SW480 (cell line): ENCODE results near the gene CADPS.

Experiments
- DNase-seq: peaks from one replicate; pipeline ENCODE4 v3.0.0-alpha.2; 2016; ENCODE audit warnings: low spot score

Gene CADPS

DNA sequence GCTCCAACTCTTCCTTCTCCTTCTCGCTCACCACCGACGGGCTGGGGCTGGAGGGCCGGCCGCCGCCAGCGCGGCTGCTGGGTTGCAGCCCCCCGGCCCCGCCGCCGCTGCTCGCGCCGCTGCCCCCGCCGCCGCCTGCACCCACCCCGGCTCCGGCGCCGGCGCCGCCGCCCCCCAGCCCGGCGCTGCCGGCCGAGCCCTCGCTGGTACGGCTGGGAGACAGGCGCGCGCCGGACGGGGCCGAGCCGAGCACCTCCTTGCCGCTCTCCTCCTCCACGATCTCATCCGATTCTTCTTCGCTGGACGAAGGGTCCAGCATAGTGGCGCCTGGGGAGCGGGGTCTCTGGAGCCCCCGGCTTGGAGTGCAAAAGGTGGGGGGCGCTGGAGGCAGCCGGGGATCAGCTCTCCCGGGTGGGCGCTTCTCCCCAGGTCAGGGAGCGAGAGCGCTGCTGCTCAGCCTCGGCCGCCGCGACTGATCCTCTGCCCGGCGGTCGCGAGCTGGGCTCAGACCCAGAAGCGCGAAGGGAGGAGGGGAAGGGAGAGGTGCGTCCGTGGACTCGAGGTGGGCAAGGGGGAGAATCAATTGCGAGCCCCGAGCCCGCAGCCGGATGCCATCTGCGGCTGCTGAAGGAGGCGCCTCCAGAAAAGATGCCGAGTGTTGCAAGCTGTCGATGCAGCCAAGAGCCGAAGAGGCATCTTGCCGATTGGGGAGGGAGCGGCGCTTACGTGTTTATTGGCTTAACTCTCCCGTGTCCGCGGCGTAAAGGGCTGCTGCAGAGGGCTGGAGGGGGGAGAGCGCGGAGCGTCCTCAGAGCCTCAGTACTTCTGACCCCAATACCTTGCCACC, at the start of gene CADPS:
TSS of gene CADPS (minus strand) at position 706 of the 847 bp plus-strand sequence. CDS start at position 319, 387 bp downstream.
- peak; percentile 13 for DNase-seq

DNA sequence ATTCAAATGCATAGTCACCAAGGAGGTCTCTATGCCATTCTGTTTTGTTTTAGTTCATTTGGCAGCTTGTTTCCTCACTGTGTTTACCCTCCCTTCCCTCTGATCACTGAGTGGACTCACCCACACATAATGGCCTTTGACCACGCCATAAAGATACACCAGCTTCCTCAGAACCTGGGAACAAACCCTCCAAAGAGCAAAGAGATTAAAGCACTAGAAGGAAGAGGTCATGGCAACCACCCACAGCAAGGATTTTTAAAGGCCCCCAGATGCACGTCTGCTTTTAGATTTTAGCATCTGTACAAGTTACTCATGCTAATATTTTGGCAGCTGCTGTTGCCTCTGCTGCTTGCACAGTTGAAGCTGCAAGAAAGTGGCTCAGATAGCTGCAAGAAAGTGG, 47.9 kb upstream of the CADPS start:
- no peak for DNase-seq

DNA sequence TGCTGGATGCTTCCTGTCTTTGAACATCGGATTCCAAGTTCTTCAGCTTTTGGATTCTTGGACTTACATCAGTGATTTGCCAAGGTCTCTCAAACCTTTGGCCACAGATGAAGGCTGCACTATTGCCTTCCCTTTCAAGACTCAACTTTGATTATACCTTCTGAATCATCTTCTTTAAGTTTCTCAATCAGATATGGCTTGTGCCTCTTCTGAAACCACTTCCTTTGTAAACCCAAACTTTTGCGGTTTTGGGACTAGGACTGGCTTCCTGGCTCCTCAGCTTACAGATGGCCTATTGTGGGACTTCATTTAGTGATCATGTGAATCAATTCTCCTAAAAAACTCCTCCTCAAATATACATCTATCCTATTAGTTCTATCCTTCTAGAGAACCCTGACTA, 47.1 kb upstream of the CADPS start:
- DNase-seq: peak; percentile 27

DNA sequence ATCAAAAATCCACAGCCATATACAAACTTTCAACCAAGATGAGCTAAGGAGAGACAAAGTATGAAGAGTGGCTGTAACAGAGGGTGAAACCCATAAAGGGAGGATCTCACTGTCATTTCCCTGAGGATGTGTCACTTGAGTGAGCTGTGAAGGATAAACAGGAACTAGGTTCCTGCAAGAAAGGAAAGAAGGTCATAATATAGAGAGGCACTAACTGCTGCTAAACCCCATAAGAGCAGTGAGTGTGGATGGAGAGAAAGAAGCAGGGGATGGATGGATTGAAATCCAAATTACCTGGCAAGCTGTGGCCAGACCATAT, 45.2 kb upstream of the CADPS start:
- DNase-seq: no peak

DNA sequence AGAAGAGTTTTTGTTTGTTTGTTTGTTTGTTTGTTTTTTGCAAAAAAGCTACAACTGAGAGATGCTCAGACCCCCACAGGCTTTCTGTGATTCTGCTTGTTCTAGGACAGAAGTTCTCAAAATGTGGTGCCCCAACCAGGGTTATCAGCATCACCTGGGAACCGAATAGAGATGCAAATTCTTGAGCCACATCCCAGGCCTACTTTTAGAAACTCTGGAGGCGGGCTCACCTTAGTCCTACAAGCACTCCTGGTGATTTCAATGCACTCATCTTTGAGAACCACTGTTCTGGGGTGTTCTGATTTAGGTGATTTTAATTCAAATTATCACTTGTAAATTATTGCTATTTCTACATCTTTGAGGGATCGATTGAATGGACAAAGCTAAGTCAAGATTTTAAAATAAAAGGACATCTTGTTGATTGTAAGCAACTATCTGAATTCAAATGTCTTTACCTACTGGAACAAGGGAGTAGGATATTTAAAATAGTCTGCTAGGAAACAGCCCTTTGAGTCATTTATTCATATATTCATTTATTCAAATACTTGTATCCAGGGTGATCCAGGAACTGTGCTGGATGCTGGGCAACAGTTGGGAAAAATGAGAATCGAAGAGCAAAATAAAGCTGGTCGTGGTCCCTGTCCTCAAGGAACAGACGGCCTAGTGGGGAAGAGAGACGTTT, 44.7 kb upstream of the CADPS start:
- DNase-seq: no peak

DNA sequence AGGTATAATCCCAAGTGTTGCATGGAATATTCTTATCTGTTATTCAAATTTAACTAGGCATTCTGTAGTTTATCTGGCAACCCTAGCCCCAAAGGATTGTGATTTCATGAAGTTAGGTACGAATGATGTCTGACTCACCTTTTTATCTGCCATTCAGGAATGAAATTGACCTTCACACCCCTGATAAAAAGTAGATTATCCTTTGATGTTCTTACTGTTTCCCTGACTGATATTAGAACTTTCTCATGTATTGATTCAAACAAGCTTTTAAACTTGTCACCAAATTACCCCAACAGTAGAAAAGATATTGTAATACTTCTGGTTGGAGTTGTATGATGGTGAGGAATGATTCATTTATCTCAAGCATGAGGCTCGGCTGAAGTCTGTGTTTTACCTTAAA, 43.6 kb upstream of the CADPS start:
- no peak for DNase-seq

DNA sequence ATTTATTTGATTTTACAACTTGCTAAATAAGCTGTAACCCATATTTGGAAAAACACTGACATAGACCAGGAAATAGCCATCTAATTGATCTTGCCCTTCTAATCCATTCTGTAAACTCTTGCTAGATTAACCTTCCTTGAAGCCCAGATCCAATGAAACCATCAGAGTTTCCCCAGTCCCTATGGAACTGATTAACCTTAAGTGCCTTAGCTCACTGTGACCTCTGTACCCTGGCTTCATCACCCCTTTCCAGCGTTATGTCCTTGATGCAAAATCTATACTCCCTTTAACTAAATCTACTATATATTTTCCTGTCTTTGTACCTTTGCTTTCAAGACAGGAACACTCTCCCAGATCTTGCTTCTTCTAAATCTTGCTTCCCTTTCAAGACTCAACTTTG, 42.9 kb upstream of the CADPS start:
- DNase-seq: no peak

DNA sequence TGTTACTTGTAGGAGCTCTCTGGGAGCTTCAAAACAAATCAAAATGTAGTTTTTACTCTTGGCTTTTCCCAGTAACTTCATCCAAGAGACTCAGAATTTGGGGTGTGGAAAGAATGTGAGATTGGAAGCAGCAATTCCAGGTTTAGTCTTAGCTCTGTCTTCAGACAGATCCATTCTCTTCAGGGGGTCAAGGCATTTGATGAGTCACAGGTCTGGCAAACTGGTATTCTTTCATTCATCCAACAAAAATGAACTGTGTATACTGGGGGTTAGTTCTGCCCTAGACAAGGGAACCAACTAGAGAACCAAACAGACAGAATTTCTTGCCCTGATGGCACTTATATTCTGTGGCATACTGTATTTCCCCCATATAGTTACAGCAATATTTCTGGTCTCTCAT, 36.3 kb upstream of the CADPS start:
- DNase-seq: no peak

DNA sequence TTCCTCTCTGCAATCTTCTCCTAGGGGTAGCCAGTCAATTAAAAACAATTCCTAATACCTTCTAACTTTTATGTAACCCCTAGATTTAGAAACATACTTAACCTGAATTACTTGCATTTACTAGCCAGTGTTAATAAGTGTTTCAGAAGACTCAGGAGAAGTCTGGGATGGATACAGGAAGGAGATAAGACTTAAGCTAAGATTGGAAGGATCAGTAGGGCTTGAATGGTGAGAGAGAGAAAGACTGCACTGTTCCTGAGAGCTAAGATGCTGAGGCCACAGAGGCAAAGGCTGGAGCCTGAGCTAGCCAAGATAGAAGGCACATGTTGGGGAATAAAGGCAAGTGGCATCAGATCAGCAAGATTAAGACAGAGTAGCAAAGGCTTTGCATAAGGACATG, 30.1 kb upstream of the CADPS start:
- DNase-seq: no peak

DNA sequence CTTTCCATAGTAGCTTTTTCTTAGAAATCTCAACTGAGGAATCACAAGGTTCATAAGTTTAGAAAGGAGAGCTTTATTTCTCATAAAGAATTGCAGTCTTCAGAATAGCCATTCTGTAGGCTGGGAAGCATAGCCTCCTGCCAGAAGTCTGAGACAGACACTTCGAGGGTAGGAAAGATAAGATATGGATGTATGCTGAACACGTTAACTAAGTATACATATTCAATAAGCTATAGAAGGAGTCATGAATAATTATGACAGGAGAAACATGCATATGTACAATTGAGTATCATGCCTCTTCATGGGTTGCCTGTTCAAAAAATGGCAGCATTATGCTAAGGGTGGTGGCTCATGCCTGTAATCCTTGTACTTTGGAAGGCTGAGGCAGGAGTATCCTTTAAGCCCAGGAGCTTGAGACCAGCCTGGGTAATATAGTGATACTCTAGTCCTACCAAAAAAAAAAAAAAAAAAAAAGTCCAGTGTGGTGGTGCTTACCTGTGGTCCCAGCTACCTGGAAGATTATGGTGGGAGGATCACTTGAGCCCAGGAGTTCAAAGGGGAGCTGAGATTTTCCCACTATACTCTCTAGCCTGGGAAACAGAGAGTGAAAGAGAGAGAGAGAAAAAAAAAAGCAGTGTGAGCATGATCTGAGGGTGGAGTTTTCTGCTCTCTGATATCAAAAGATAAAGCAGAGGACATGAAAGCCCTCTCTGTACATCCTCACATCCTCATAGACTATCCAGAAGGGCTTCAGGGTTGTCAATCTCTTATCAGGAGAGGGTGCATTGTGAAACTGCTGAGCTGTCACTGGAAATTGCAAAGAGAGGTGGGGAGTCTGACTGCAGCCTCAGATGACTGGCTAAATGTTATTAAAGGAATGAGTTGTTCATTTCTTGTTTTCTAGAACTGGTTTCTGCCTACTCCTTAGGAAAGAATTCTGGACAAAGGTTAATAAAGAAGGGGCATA, 23.6 kb upstream of the CADPS start:
- DNase-seq: no peak

DNA sequence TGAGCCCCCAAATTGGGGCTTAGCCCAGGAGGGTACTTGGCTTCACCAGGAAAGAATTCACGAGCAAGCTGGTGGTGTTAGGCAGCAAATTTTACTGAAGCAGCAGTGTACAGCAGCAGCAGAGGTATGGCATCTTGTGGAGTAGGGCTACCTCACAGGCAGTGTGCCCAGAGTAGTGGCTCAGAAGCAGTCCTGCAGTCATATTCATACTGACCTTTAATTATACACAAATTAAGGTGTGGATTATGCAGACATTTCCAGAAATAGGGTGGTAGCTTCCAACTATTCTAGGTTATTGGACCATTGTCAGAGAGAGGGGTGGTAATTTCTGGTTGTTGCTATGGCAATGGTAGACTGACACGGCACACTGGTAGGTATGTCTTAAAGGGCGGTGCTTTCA, 20.7 kb upstream of the CADPS start:
- DNase-seq: no peak

DNA sequence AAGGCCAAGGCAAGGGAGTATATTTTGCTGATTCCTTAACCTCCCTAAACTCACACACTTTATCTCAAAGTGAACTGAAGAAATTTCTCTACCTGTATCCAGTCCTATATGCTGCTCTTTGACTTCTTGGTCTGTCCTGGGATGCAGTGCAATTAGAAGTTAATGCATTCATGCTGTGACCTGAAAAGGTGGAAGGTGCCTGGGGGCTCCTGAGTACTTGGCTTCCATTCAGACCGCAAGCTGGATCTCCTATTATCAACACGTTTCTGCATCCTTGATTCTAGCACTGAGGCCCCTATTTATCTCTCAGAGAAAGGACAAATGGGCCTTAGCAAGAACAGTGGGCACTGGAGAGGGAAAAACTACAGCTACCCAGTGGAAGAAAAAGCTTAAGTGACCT, 17.7 kb upstream of the CADPS start:
- no peak for DNase-seq

DNA sequence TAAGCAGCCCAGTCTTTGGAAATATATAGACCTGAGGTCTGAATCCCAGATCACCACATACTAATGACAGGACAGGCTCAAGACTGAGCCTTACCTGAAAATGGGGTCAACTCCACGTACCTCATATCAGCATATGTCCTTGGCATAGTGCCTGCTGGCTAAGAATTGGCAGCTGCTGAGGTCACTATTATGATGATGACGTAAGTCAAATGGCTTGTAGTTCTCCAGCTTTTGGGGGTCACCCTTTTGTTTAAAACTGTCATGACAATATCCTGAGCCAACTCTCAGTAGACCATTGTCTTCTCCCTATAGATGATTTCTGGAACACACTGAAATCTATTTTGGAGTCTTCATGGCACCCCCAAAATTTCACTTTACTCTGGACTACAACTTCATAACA, 16.8 kb upstream of the CADPS start:
- no peak for DNase-seq

DNA sequence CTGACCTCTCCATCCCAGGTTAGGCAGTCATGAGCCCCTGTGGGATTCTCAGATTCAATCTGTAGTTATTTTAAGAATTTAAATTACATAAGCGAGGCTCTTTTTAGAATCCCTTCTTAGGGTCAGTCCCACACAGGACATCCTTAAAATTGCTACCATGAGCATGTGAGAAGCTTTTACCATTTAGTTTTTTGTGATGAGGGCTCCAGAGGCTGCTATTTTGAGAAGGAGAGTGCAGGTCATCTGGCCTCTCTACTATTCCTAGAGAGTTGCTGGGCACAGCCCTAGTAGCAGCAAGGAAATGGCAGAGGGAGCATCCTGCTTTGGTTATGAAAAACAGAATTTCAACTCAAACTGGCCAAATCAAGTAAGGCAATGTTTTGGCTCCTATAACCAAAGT, 13.6 kb upstream of the CADPS start:
- DNase-seq: no peak

DNA sequence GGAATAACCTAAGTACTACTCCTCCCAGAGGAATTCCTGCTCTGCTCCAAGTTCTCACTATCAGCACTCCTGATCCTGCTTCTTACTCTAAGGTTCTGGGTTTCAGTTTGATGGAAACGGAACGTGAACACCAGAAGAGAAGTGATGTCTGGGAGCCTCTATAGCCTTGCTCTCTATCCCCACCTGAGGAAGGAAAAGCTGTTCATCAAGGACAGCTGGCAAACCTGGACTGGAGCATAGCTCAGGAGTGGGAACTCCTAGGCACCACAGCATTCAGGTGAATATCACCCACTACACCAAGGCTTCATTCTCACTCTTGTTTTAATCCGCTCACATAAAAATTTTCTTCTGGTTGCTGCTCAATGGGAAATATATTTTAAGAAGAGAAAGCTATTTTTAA, 13.0 kb upstream of the CADPS start:
- DNase-seq: no peak

DNA sequence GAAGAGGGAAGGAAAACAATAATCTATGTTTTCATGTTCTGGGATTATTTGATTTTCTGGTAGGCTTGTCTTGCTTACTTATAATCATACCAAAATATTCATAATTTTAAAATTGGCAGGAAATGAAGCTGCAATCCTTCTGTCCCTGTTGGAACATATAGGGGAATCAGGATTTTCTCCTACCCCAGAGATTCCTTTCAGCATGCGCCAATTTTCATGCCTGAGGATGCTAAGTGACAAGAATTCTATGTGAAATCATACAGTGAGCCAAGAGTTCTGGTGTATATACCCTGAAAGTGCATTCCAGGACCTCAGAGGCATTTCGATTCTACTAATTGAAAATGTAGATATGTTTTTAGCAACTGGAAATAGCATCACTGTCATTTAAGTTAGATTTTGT, 9.9 kb upstream of the CADPS start:
- no peak for DNase-seq

DNA sequence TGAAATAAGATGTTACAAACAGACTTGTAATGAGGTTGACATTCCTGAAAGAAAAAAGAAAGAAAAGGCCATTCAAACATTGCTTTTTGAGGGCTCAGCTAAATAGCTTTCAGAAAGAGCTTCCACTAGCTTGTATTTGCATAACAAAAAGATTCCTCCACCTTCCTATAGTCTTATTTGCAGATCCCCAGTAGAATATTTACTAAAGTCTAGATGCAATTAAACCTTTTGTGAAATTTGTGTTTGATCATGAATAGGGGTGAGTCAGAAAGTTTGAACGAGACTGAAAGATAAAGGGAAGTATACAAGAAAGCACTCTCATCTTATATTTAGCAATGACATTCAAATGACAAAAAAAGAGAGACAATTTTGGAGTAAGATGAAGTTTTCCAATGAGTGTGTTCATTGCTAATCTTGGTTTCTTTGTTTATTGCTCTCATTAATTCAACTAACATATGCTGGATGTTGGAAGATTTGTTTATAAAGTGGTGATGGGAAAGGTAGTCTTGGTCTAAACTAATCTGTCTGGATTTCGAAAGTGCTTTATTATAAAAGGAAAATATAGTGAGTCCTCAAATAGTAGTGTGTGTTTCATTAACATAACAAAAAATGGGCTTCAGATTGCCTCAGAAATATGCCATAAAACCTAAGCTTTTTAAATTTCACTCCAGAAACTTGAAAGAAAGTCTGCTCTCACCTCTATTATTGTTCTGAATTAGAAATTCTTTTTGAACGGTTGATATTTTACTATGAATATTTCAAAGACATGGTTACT, 9.1 kb upstream of the CADPS start:
- DNase-seq: no peak

DNA sequence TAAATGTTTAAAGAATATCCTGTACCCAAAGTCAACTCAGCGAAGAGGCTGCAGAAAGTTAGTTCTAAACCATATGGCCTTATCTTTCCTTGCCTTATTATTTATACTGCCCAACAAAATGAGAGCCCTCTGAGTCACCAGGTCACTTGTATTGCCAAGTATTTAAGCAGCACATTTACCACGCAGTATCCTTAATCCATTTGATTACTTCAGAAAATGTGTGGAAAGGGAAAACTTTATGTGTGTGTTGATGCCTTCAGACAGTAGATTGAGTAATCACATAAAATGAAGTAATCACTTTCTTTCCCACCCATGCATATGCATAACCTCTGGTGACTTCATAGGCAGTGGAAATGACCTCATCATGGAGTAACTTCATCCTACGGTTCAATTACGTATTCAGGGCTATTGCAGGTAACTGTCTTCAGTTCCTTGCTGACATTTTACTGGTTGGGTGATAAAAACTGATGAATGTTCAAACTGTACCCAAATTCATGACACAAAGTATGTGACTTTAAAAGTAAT, 7.5 kb upstream of the CADPS start:
- no peak for DNase-seq

DNA sequence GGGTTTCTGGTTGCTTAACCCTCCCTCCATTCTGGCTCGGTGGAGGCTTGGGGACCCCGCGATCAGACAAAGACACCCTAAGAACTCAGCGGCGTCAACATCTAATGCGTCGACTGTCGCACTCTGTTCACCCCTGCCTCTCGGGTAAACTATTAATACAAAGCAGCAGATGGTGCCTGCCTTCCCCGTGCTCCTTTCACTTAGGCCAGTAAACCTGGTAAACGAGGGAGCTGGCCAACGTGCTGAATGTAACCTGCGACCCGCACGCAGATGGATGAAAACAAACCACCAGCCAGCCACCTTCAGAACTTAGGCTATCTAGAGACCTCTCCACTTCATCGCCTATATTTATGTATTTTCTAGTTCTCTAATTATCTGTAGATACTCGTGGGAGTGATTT, 848 bp upstream of the CADPS start:
- DNase-seq: peak; percentile 63

DNA sequence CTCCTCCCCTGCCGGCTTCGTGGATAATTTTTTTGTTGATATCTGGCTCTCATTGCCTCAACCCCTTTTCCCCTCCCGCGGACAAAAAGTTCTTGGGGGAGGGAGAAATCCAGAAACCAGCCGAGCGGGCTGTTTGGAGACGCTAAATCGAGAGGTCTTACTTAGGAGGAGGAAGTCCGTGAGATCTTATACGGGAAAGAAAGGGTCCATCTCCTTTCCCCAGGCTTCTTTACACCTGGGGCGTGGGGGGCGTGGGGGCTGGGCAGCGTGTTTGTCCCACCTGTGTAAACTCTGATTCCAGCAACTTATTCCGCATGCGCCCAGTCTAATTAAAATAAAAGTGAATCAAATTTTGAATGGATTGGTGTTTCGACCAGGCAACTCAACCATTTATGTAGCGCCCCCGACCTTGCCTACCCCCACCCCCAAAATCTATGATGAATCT, 364 bp upstream of the CADPS start:
- no peak for DNase-seq
